SK-N-SH treated with all-trans-retinoic acid at 6 μM for 48 hours (cell line): ENCODE results near the gene RCN1.

Source experiments
- ATAC-seq: fragments of 200-7000 bp; cut with Tn5 transposase; 3 replicates; pipeline ENCODE4 v1.9.1; 2020; ENCODE audit warnings: mild to moderate bottlenecking, moderate library complexity
- ARNTL ChIP-seq: fragments of 450-650 bp; formaldehyde crosslinking; IDR thresholded peaks from 2 replicates; pipeline ENCODE4 v1.5.0; 2020; ENCODE audit warnings: low read depth, mild to moderate bottlenecking, moderate library complexity, borderline replicate concordance
- BACH2 ChIP-seq: fragments of 250-450 bp; sonication (Bioruptor Pico); IDR thresholded peaks from 2 replicates; pipeline ENCODE4 v1.9.0; 2021; ENCODE audit warnings: mild to moderate bottlenecking, borderline replicate concordance
- CSDC2 ChIP-seq: fragments of 250-450 bp; sonication (Bioruptor Pico); IDR thresholded peaks from 2 replicates; pipeline ENCODE4 v1.5.0; 2020; ENCODE audit warnings: mild to moderate bottlenecking, moderate library complexity
- GLIS3 ChIP-seq: fragments of 250-450 bp; sonication (Bioruptor Pico); IDR thresholded peaks from 2 replicates; pipeline ENCODE4 v1.5.0; 2020; ENCODE audit warnings: mild to moderate bottlenecking, moderate library complexity
- ISL1 ChIP-seq: fragments of 250-450 bp; sonication (Bioruptor Pico); IDR thresholded peaks from 2 replicates; pipeline ENCODE4 v2.1.2; 2022; ENCODE audit warnings: mild to moderate bottlenecking, moderate library complexity
- PPARA ChIP-seq: fragments of 250-450 bp; sonication (Bioruptor Pico); IDR thresholded peaks from 2 replicates; pipeline ENCODE4 v1.5.0; 2020; ENCODE audit warnings: mild to moderate bottlenecking, borderline replicate concordance
- RARB ChIP-seq: fragments of 250-450 bp; sonication (Bioruptor Pico); IDR thresholded peaks from 2 replicates; pipeline ENCODE4 v1.8.0; 2021; ENCODE audit warnings: mild to moderate bottlenecking, moderate library complexity
- SNAI2 ChIP-seq: fragments of 250-450 bp; sonication (Bioruptor Pico); IDR thresholded peaks from 2 replicates; pipeline ENCODE4 v1.5.0; 2020; ENCODE audit warnings: mild to moderate bottlenecking, moderate library complexity
- TCF4 ChIP-seq: fragments of 250-450 bp; sonication (Bioruptor Pico); IDR thresholded peaks from 2 replicates; pipeline ENCODE4 v1.8.0; 2021; ENCODE audit warnings: mild to moderate bottlenecking, moderate library complexity, borderline replicate concordance
- TOX ChIP-seq: fragments of 250-450 bp; sonication (Bioruptor Pico); IDR thresholded peaks from 2 replicates; pipeline ENCODE4 v1.8.0; 2021; ENCODE audit warnings: mild to moderate bottlenecking, moderate library complexity, borderline replicate concordance
- ZC3H10 ChIP-seq: fragments of 250-450 bp; sonication (Bioruptor Pico); IDR thresholded peaks from 2 replicates; pipeline ENCODE4 v1.5.1; 2021; ENCODE audit warnings: mild to moderate bottlenecking, moderate library complexity
- ZFP3 ChIP-seq: fragments of 250-450 bp; sonication (Bioruptor Pico); IDR thresholded peaks from 2 replicates; pipeline ENCODE4 v1.5.0; 2020; ENCODE audit warnings: mild to moderate bottlenecking, moderate library complexity
- ZFP30 ChIP-seq: fragments of 450-650 bp; formaldehyde crosslinking; IDR thresholded peaks from 2 replicates; pipeline ENCODE4 v1.5.0; 2022; ENCODE audit warnings: mild to moderate bottlenecking, moderate library complexity
- ZNF565 ChIP-seq: fragments of 450-650 bp; formaldehyde crosslinking; conservative IDR thresholded peaks from 2 replicates; pipeline ENCODE4 v1.5.0; 2020; ENCODE audit warnings: low read depth, mild to moderate bottlenecking, moderate library complexity
- ZNF70 ChIP-seq: fragments of 450-650 bp; formaldehyde crosslinking; IDR thresholded peaks from 2 replicates; pipeline ENCODE4 v1.5.0; 2020; ENCODE audit warnings: mild to moderate bottlenecking, moderate library complexity
- TF ChIP-seq, protein P1 (sequence below): fragments of 250-450 bp; sonication (Bioruptor Pico); IDR thresholded peaks from 2 replicates; pipeline ENCODE4 v1.5.1; 2021; ENCODE audit warnings: mild to moderate bottlenecking, moderate library complexity
- TF ChIP-seq, protein P2 (sequence below): fragments of 250-450 bp; sonication (Bioruptor Pico); IDR thresholded peaks from 2 replicates; pipeline ENCODE4 v1.5.1; 2020; ENCODE audit warnings: low read depth, mild to moderate bottlenecking, moderate library complexity
- TF ChIP-seq, protein P3 (sequence below): fragments of 250-450 bp; sonication (Bioruptor Pico); IDR thresholded peaks from 2 replicates; pipeline ENCODE4 v1.5.0; 2020; ENCODE audit warnings: mild to moderate bottlenecking, moderate library complexity
- TF ChIP-seq, protein P4 (sequence below): fragments of 250-450 bp; sonication (Bioruptor Pico); IDR thresholded peaks from 2 replicates; pipeline ENCODE4 v1.8.0; 2020; ENCODE audit warnings: mild to moderate bottlenecking, moderate library complexity, borderline replicate concordance
- TF ChIP-seq, protein P5 (sequence below): fragments of 250-450 bp; sonication (Bioruptor Pico); IDR thresholded peaks from 2 replicates; pipeline ENCODE4 v1.8.0; 2021; ENCODE audit warnings: low read depth, mild to moderate bottlenecking, moderate library complexity, borderline replicate concordance

RCN1 gene

DNA sequence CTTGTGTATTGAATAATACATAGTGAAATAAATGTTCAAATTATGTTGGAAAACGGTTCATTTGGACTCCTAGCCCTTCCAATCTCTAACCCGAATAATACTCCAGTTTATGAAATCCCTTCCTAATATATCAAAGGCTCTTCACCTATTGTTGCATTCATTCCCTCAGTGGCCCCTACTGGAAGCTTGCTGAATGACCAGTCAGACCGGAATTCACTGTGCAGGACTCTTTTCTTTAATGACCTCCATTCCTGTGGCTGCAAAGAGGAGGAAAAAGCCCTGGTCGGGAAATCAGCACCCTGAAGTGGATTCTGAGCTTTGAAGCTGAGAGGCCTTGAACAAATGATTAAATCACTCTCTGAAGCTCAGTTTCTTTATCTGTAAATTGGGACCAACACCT lies 19.1 kb upstream of the RCN1 start:
- ATAC-seq, result peak; percentile 92
- TF ChIP-seq ISL1 (CRISPR knock-in tag), result no peak
- TF ChIP-seq ARNTL (CRISPR knock-in tag), result no peak
- no peak for TF ChIP-seq ZFP3
- TF ChIP-seq TCF4, result no peak
- no peak for TF ChIP-seq ZC3H10 (CRISPR knock-in tag)
- no peak for TF ChIP-seq GLIS3 (CRISPR knock-in tag)
- TF ChIP-seq ZNF70, result no peak
- TF ChIP-seq, protein P1, sequence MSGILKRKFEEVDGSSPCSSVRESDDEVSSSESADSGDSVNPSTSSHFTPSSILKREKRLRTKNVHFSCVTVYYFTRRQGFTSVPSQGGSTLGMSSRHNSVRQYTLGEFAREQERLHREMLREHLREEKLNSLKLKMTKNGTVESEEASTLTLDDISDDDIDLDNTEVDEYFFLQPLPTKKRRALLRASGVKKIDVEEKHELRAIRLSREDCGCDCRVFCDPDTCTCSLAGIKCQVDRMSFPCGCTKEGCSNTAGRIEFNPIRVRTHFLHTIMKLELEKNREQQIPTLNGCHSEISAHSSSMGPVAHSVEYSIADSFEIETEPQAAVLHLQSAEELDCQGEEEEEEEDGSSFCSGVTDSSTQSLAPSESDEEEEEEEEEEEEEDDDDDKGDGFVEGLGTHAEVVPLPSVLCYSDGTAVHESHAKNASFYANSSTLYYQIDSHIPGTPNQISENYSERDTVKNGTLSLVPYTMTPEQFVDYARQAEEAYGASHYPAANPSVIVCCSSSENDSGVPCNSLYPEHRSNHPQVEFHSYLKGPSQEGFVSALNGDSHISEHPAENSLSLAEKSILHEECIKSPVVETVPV, result no peak
- no peak for TF ChIP-seq CSDC2 (CRISPR knock-in tag)
- TF ChIP-seq, protein P2, sequence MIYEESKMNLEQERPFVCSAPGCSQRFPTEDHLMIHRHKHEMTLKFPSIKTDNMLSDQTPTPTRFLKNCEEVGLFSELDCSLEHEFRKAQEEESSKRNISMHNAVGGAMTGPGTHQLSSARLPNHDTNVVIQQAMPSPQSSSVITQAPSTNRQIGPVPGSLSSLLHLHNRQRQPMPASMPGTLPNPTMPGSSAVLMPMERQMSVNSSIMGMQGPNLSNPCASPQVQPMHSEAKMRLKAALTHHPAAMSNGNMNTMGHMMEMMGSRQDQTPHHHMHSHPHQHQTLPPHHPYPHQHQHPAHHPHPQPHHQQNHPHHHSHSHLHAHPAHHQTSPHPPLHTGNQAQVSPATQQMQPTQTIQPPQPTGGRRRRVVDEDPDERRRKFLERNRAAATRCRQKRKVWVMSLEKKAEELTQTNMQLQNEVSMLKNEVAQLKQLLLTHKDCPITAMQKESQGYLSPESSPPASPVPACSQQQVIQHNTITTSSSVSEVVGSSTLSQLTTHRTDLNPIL (CRISPR knock-in tag), result no peak
- TF ChIP-seq, protein P3, sequence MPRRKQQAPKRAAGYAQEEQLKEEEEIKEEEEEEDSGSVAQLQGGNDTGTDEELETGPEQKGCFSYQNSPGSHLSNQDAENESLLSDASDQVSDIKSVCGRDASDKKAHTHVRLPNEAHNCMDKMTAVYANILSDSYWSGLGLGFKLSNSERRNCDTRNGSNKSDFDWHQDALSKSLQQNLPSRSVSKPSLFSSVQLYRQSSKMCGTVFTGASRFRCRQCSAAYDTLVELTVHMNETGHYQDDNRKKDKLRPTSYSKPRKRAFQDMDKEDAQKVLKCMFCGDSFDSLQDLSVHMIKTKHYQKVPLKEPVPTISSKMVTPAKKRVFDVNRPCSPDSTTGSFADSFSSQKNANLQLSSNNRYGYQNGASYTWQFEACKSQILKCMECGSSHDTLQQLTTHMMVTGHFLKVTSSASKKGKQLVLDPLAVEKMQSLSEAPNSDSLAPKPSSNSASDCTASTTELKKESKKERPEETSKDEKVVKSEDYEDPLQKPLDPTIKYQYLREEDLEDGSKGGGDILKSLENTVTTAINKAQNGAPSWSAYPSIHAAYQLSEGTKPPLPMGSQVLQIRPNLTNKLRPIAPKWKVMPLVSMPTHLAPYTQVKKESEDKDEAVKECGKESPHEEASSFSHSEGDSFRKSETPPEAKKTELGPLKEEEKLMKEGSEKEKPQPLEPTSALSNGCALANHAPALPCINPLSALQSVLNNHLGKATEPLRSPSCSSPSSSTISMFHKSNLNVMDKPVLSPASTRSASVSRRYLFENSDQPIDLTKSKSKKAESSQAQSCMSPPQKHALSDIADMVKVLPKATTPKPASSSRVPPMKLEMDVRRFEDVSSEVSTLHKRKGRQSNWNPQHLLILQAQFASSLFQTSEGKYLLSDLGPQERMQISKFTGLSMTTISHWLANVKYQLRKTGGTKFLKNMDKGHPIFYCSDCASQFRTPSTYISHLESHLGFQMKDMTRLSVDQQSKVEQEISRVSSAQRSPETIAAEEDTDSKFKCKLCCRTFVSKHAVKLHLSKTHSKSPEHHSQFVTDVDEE, result no peak
- TF ChIP-seq, protein P4, sequence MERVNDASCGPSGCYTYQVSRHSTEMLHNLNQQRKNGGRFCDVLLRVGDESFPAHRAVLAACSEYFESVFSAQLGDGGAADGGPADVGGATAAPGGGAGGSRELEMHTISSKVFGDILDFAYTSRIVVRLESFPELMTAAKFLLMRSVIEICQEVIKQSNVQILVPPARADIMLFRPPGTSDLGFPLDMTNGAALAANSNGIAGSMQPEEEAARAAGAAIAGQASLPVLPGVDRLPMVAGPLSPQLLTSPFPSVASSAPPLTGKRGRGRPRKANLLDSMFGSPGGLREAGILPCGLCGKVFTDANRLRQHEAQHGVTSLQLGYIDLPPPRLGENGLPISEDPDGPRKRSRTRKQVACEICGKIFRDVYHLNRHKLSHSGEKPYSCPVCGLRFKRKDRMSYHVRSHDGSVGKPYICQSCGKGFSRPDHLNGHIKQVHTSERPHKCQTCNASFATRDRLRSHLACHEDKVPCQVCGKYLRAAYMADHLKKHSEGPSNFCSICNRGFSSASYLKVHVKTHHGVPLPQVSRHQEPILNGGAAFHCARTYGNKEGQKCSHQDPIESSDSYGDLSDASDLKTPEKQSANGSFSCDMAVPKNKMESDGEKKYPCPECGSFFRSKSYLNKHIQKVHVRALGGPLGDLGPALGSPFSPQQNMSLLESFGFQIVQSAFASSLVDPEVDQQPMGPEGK (CRISPR knock-in tag), result no peak
- no peak for TF ChIP-seq TOX (CRISPR knock-in tag)
- TF ChIP-seq RARB, result no peak

DNA sequence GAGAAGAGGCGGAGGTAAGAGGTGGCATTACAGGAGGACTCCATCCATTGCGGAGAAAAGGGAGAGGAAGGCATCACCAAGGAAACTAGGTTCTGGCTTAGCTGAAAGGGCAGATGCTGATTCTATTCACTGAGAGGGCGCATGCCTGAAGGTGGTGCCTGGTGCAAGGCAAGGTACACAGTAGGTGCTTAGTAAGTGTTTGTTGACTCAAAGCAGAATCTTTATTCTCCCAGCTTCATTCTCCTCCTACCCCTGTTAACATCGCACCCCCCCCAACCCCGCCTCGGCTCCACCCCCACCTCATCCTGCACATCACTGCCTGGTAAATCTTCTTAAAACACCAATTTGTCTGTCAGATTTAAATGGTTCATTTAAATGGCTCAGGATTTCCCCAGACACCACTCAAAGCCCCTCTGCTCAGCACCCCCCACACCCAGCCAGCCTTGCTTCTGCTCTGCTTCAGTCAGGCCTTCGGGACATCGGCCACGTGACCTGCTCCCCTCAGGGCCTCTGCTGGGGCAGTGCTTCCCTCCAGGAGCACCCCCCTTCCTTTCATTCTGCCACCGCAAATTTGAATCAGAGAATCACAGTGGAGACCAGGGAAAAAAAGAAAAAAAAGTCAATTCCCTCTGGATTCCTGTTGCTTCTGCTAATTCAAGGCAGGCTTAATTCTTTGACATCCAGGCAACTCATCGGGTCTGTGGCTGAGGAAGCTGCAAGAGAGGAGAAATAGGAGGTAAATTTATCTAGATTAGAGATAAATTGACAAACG lies 17.8 kb upstream of the RCN1 start:
- ATAC-seq, result no peak
- no peak for TF ChIP-seq TOX (CRISPR knock-in tag)
- TF ChIP-seq, protein P2 (CRISPR knock-in tag), result no peak

DNA sequence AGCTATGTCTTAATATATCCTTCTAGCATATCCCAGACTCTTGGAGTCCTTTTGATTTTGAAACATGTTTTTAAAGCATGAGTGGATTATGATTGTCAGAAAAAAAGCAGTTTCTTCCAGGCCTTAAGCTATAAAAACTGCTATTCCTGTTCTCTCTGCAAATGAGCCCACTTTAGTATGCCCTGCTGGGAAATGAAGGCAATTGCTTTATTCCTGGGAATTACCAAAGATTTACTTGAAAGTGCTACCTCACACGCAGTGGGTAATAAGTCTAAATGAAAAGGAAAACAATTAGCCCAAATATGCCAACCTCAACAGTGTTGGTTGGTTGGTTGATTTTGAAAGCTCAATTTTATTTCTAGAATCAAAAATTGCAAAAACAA lies 17.2 kb upstream of the RCN1 start:
- ATAC-seq, result no peak
- TF ChIP-seq ISL1 (CRISPR knock-in tag) (no peak), ZFP30 (CRISPR knock-in tag) (no peak), ZNF565 (no peak), ZFP3 (no peak), SNAI2 (CRISPR knock-in tag) (no peak), TOX (CRISPR knock-in tag) (no peak), TCF4 (no peak), RARB (no peak), ARNTL (CRISPR knock-in tag) (no peak), BACH2 (CRISPR knock-in tag) (no peak), PPARA (CRISPR knock-in tag) (no peak), GLIS3 (CRISPR knock-in tag) (no peak), CSDC2 (CRISPR knock-in tag) (no peak)
- TF ChIP-seq, protein P4 (CRISPR knock-in tag), result no peak
- TF ChIP-seq, protein P2 (CRISPR knock-in tag), result no peak
- TF ChIP-seq, protein P5, sequence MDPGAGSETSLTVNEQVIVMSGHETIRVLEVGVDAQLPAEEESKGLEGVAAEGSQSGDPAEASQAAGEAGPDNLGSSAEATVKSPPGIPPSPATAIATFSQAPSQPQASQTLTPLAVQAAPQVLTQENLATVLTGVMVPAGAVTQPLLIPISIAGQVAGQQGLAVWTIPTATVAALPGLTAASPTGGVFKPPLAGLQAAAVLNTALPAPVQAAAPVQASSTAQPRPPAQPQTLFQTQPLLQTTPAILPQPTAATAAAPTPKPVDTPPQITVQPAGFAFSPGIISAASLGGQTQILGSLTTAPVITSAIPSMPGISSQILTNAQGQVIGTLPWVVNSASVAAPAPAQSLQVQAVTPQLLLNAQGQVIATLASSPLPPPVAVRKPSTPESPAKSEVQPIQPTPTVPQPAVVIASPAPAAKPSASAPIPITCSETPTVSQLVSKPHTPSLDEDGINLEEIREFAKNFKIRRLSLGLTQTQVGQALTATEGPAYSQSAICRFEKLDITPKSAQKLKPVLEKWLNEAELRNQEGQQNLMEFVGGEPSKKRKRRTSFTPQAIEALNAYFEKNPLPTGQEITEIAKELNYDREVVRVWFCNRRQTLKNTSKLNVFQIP (CRISPR knock-in tag), result no peak
- TF ChIP-seq, protein P1, result no peak
